B cell (primary cell): ENCODE measurements around the gene TSPAN15.

Experiments used
- CTCF ChIP-seq: fragments of 200-600 bp; IDR thresholded peaks from one replicate; pipeline ENCODE4 v1.8.0; 2022; ENCODE audit warnings: antibody characterized with exemption, mild to moderate bottlenecking
- EZH2 ChIP-seq: IDR thresholded peaks from 2 replicates; pipeline ENCODE4 v1.6.1; 2012; ENCODE audit warnings: borderline replicate concordance, low read depth, mild to moderate bottlenecking, moderate library complexity, low read length; ENCODE audit not compliant: insufficient read depth, poor library complexity, severe bottlenecking

GRCh38 chr10:69481305-69481704, 30.0 kb downstream of the TSPAN15 start:
- TF ChIP-seq CTCF (no peak), EZH2 (no peak)
